PC-3 (cell line): ENCODE data around the gene CC2D2A.

ENCODE experiments used
- EZH2phosphoT487 ChIP-seq: fragments of 300-600 bp; sonication (generic); IDR thresholded peaks from 2 replicates; pipeline ENCODE4 v1.6.1; 2018; ENCODE audit warnings: mild to moderate bottlenecking, antibody characterized with exemption, low read length, borderline replicate concordance
- TF ChIP-seq, protein P1 (sequence below): fragments of 300-600 bp; sonication (generic); conservative IDR thresholded peaks from 2 replicates; pipeline ENCODE4 v1.5.1; 2017; ENCODE audit warnings: antibody characterized with exemption, low read depth, mild to moderate bottlenecking, low read length

DNA sequence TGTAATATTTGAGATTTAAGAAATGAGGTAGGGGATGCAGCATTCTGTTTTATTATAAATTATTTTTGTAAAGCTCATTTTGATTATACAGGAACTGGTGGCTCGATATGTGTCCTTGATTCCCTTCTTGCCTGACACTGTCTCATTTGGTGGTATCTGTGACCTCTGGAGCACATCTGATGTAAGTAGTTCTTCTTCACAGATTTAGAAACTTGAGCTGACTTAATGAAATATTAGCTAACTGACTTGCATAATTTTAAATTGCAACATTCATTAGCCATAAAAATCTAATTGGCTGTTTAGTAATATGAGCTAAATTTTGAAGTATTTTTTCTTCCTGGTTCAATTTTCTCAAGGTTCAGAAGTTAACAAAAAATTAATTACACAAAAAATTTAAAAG lies 116.4 kb downstream of the CC2D2A start:
- TF ChIP-seq, protein P1, sequence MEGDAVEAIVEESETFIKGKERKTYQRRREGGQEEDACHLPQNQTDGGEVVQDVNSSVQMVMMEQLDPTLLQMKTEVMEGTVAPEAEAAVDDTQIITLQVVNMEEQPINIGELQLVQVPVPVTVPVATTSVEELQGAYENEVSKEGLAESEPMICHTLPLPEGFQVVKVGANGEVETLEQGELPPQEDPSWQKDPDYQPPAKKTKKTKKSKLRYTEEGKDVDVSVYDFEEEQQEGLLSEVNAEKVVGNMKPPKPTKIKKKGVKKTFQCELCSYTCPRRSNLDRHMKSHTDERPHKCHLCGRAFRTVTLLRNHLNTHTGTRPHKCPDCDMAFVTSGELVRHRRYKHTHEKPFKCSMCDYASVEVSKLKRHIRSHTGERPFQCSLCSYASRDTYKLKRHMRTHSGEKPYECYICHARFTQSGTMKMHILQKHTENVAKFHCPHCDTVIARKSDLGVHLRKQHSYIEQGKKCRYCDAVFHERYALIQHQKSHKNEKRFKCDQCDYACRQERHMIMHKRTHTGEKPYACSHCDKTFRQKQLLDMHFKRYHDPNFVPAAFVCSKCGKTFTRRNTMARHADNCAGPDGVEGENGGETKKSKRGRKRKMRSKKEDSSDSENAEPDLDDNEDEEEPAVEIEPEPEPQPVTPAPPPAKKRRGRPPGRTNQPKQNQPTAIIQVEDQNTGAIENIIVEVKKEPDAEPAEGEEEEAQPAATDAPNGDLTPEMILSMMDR, result no peak
- TF ChIP-seq EZH2phosphoT487, result no peak
